Measurements from ENCODE around the gene C5AR2. TPM values are rescaled to one million over a fixed set of nuclear protein-coding genes. Genes with fewer than 3 reads are reported as not detected.

C5AR2 gene
- total and polyA plus RNA-seq, 2 donors (not counting 1 experiment from before 2014, with no cell fraction given): 0.25 to 1.2 TPM

GRCh38 chr19:47305309-47305751 lies 26.6 kb upstream of the C5AR2 start:
- Histone ChIP-seq H3K27ac (ENCODE audit: low read length in 2 of 2) (no peak overlapping the region), H3K79me2 (ENCODE audit: control insufficient read depth, insufficient read depth, low read length) (no peaks in the 10 kb centered on the region), H3K4me2 (replicated peaks; ENCODE audit: low read depth, low read length, poor library complexity, severe bottlenecking) (no peak overlapping the region), H2AFZ (ENCODE audit: insufficient read depth, low read depth, low read length, poor library complexity, severe bottlenecking) (no peak overlapping the region), H3K4me3 (ENCODE audit: control extremely low read depth in 1 of 5, extremely low read depth in 1 of 5, insufficient read depth in 1 of 5, low read depth in 2 of 5, low read length in 4 of 5) (no peak overlapping the region), H4K20me1 (ENCODE audit: control insufficient read depth, insufficient read depth, low read length, poor library complexity, severe bottlenecking) (no peaks in the 10 kb centered on the region), H3K4me1 (ENCODE audit: control insufficient read depth in 2 of 2, insufficient read depth in 2 of 2, low read length in 2 of 2) (peaks cover 11% of the 10 kb centered on the region in 2 donors), H3K27me3 (replicated peaks in 1 of 4; ENCODE audit: control extremely low read depth in 1 of 4, control insufficient read depth in 3 of 4, insufficient read depth in 4 of 4, low read length in 3 of 4) (peaks cover 0 to 21% (median 2%) of the 10 kb centered on the region in 4 experiments), H3K36me3 (replicated peaks in 1 of 2; ENCODE audit: control extremely low read depth in 1 of 2, control insufficient read depth in 1 of 2, extremely low read depth in 1 of 2, insufficient read depth in 2 of 2, low read length in 1 of 2) (no peaks in the 10 kb centered on the region), H3K9me3 (ENCODE audit: control extremely low read depth in 1 of 3, control insufficient read depth in 2 of 3, insufficient read depth in 1 of 3, low read length in 2 of 3) (peaks cover 0 to 9% (median 0%) of the 10 kb centered on the region in 3 donors), H3K9ac (ENCODE audit: low read length) (no peak overlapping the region)
- Mint-ChIP-seq H3K4me3 (peak overlapping the region; percentile 12), H3K27me3 (peaks cover 18% of the 10 kb centered on the region), H3K27ac (no peak overlapping the region), H3K4me1 (peaks cover 15% of the 10 kb centered on the region), H3K9me3 (ENCODE audit: insufficient read depth) (no peaks in the 10 kb centered on the region)
- WGBS (ENCODE audit: insufficient coverage): 11% methylated on average over 12 of the region's 14 CpGs
- ChIA-PET POLR2A (no interaction called here), CTCF (interaction anchor here (0.6 to 3.1 kb wide), 12 partner anchors 8 to 393 kb away, joined by 3 to 19 read pairs (median 4); no protein-coding TSS in a partner anchor)
- DNase-seq: peak; percentile 71
- TF ChIP-seq EZH2 (IDR thresholded peaks at IDR 0.05; ENCODE audit: borderline replicate concordance, insufficient read depth, low read depth, low read length, poor library complexity, severe bottlenecking) (no peak), CTCF (IDR thresholded peaks at IDR 0.05) (peak; percentile 87)
- intact Hi-C loops (cut with micrococcal nuclease): loop anchor here (1.0 to 5.0 kb wide), 2 partner anchors 42 to 156 kb away; partner anchors contain the start of gene DHX34
- peak; percentile 56 for ATAC-seq (ENCODE audit: low read depth)

DNA sequence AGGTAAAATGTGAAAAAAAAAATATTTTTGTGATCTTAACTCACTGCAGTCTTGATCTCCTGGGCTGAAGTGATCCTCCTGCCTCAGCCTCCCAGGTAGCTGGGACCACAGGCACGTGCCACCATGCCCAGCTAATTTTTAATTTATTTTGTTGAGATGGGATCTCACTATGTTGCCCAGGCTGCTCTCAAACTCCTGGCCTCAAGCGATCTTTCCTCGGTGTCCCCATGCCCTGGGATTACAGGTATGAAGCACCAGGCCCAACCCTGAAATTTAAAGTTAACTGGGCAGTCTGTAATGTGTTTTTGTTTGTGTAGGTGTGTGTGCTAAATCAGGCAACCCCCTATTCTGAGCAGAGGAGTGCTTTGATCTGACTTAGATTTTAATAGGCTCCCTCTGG lies 25.7 kb upstream of the C5AR2 start:
- DNase-seq (no peak), ATAC-seq (ENCODE audit: low read depth) (no peak)
- H3K4me2 ChIP-seq (replicated peaks; ENCODE audit: low read depth, low read length, poor library complexity, severe bottlenecking): no peak overlapping the region
- peaks cover 11% of the 10 kb centered on the region in 2 donors for H3K4me1 ChIP-seq (ENCODE audit: control insufficient read depth in 2 of 2, insufficient read depth in 2 of 2, low read length in 2 of 2)
- Mint-ChIP-seq H3K4me1 (peaks cover 12% of the 10 kb centered on the region), H3K4me3 (no peak overlapping the region), H3K9me3 (ENCODE audit: insufficient read depth) (no peaks in the 10 kb centered on the region), H3K27me3 (peaks cover 26% of the 10 kb centered on the region), H3K27ac (no peak overlapping the region)
- POLR2A ChIA-PET: no interaction called here
- peaks cover 0 to 18% (median 2%) of the 10 kb centered on the region in 4 experiments for H3K27me3 ChIP-seq (replicated peaks in 1 of 4; ENCODE audit: control extremely low read depth in 1 of 4, control insufficient read depth in 3 of 4, insufficient read depth in 4 of 4, low read length in 3 of 4)
- H3K4me3 ChIP-seq (ENCODE audit: control extremely low read depth in 1 of 5, extremely low read depth in 1 of 5, insufficient read depth in 1 of 5, low read depth in 2 of 5, low read length in 4 of 5): no peak overlapping the region
- WGBS (ENCODE audit: insufficient coverage): 92% methylated on average over 2 of the region's 3 CpGs
- H3K9ac ChIP-seq (ENCODE audit: low read length): no peak overlapping the region
- H3K36me3 ChIP-seq (replicated peaks in 1 of 2; ENCODE audit: control extremely low read depth in 1 of 2, control insufficient read depth in 1 of 2, extremely low read depth in 1 of 2, insufficient read depth in 2 of 2, low read length in 1 of 2): no peaks in the 10 kb centered on the region
- no peak for TF ChIP-seq CTCF (IDR thresholded peaks at IDR 0.05)
- TF ChIP-seq EZH2 (IDR thresholded peaks at IDR 0.05; ENCODE audit: borderline replicate concordance, insufficient read depth, low read depth, low read length, poor library complexity, severe bottlenecking): no peak
- no peak overlapping the region for H3K27ac ChIP-seq (ENCODE audit: low read length in 2 of 2)
- H3K79me2 ChIP-seq (ENCODE audit: control insufficient read depth, insufficient read depth, low read length): no peaks in the 10 kb centered on the region
- no peaks in the 10 kb centered on the region for H4K20me1 ChIP-seq (ENCODE audit: control insufficient read depth, insufficient read depth, low read length, poor library complexity, severe bottlenecking)
- CTCF ChIA-PET: interaction anchor here (0.9 to 3.1 kb wide), 6 partner anchors 9 to 96 kb away, joined by 3 to 19 read pairs (median 4); no protein-coding TSS in a partner anchor
- peaks cover 0 to 9% (median 0%) of the 10 kb centered on the region in 3 donors for H3K9me3 ChIP-seq (ENCODE audit: control extremely low read depth in 1 of 3, control insufficient read depth in 2 of 3, insufficient read depth in 1 of 3, low read length in 2 of 3)
- no peak overlapping the region for H2AFZ ChIP-seq (ENCODE audit: insufficient read depth, low read depth, low read length, poor library complexity, severe bottlenecking)
- intact Hi-C loops (cut with micrococcal nuclease): loop anchor here (5.0 kb wide), 1 partner anchor 41 kb away; the partner anchor contains the start of gene DHX34
